HepG2 (cell line): ENCODE data around the gene ZNF683.
"Not testable (repeated sequence)": the region's sequence is repeated elsewhere in the genome, so short reads cannot be mapped to it uniquely, and the experiment has no call there.

Experiments used
- CEBPZ ChIP-seq: IDR thresholded peaks from 2 replicates; pipeline ENCODE4 v1.6.1; 2012; ENCODE audit warnings: low read length, improper control_type of control experiment
- RAD21 ChIP-seq: fragments of 450-650 bp; formaldehyde crosslinking; IDR thresholded peaks from 2 replicates; pipeline ENCODE4 v1.5.0; 2020; ENCODE audit warnings: mild to moderate bottlenecking
- SOX5 ChIP-seq: IDR thresholded peaks from 2 replicates; pipeline ENCODE4 v1.6.1; 2016; ENCODE audit warnings: borderline replicate concordance
- SUZ12 ChIP-seq: fragments of 150-350 bp; IDR thresholded peaks from 2 replicates; pipeline ENCODE4 v1.6.1; 2014; ENCODE audit warnings: low read depth, low read length
- TSC22D2 ChIP-seq: sonication (generic); formaldehyde crosslinking; IDR thresholded peaks from 2 replicates; pipeline ENCODE4 v1.5.1; 2020; ENCODE audit warnings: missing genetic modification reagents, mild to moderate bottlenecking, borderline replicate concordance
- ZBTB43 ChIP-seq: sonication (generic); formaldehyde crosslinking; conservative IDR thresholded peaks from 2 replicates; pipeline ENCODE4 v1.4.0; 2020; ENCODE audit warnings: missing genetic modification reagents
- ZNF263 ChIP-seq: sonication (generic); formaldehyde crosslinking; IDR thresholded peaks from 2 replicates; pipeline ENCODE4 v1.4.0; 2020; ENCODE audit warnings: missing genetic modification reagents
- ZNF501 ChIP-seq: sonication (generic); formaldehyde crosslinking; IDR thresholded peaks from 2 replicates; pipeline ENCODE4 v1.5.1; 2020; ENCODE audit warnings: mild to moderate bottlenecking, moderate library complexity, missing genetic modification reagents
- ZNF512 ChIP-seq: sonication (generic); formaldehyde crosslinking; IDR thresholded peaks from 2 replicates; pipeline ENCODE4 v1.4.0; 2020; ENCODE audit warnings: mild to moderate bottlenecking, missing genetic modification reagents
- ZNF75D ChIP-seq: sonication (generic); formaldehyde crosslinking; IDR thresholded peaks from 2 replicates; pipeline ENCODE4 v1.8.1; 2023; ENCODE audit warnings: missing genetic modification reagents, mild to moderate bottlenecking, borderline replicate concordance

- not testable (repeated sequence) for TF ChIP-seq ZNF501 (CRISPR knock-in tag); ZNF263; ZBTB43 (CRISPR knock-in tag); SUZ12; RAD21; SOX5 (CRISPR knock-in tag); CEBPZ; TSC22D2; ZNF75D (CRISPR knock-in tag); ZNF512 (CRISPR knock-in tag)
Observed at GRCh38 chr1:26374361-26374760, 1.8 kb upstream of the ZNF683 start.
